Retinal pigment epithelial cell (primary cell): ENCODE data around the gene CD82.

ENCODE experiments used
- DNase-seq: peaks from one replicate; pipeline ENCODE4 v3.0.0-alpha.2; 2010; ENCODE audit warnings: low read depth
- H3K4me3 ChIP-seq: 2 replicates; pipeline ENCODE4 v1.5.1; 2011; ENCODE audit warnings: mild to moderate bottlenecking, low read length, control low read depth, moderate library complexity
- CTCF ChIP-seq: conservative IDR thresholded peaks from 2 replicates; pipeline ENCODE4 v1.5.1; 2011; ENCODE audit warnings: low read depth, low read length, control low read depth, inconsistent platforms

Gene CD82

GRCh38 chr11:44596525-44597276, 31.2 kb downstream of the CD82 start:
- TF ChIP-seq CTCF, result no peak
- no peak overlapping the region for H3K4me3 ChIP-seq
- no peak for DNase-seq

DNA sequence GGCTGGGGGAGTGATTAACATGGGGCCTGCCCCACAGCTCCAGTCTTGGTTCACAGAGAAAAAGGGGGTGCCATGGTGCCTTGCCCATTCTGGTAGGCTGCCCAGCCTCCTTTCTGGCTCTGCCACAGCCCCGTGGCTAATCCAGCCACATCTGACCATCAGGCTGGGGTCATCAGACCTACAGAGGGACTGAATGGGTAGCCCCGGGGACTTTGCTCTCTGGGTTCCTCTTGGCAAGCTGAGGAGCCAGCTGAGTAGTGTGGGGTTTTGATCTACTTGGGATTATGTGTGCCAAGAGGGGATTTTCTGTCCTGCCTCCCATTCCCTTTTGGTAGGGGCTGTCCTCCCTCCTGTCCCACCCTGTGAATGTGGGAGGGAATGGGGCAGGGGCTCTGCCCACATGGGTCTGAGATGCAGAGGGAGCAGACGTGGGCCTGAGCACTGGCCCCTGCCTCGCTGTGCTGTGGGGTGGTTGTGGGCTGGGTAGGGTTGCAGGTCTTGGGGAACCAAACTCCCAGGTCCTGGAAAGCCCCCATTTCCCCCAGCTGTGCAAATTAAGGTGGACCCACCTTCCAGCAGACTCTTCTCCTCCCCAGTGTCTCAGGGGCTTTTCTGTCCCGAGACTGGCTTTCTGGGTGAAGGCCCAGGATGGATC, 32.0 kb downstream of the CD82 start:
- TF ChIP-seq CTCF, result no peak
- H3K4me3 ChIP-seq, result no peak overlapping the region
- DNase-seq, result no peak

- H3K4me3 ChIP-seq, result no peak overlapping the region
- no peak for DNase-seq
- no peak for TF ChIP-seq CTCF
These were observed 33.4 kb downstream of the CD82 start for GRCh38 chr11:44598831-44599230.

GRCh38 chr11:44600261-44600660, 34.8 kb downstream of the CD82 start:
- DNase-seq, result no peak
- no peak overlapping the region for H3K4me3 ChIP-seq
- TF ChIP-seq CTCF, result no peak

DNA sequence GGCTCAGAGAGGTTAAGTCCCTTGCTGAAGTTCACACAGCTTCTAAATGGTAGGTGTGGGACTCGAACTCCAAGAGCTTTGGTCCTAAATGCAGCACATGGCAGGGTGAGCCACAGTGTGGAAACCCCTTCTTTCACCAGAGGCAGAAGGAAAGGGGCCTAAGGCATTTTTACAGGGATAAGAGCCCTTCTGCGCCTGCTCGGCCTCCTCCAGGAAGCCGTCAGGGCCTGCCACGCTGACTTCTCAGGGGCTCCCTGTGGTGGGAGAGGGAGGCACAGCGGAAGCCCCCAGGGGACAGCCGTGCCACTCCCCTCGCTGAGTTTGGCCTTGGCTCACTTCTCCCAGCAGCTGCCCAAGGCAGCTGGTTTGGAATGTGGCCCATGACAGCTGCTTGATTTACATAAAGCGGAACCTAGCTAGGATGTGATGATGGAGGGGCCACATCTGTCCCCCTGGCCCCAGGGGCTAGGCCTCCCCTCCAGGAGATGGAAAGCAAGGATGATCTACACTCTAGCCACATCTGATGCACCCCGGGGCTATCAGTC, 35.4 kb downstream of the CD82 start:
- no peak overlapping the region for H3K4me3 ChIP-seq
- no peak for DNase-seq
- TF ChIP-seq CTCF, result no peak

DNA sequence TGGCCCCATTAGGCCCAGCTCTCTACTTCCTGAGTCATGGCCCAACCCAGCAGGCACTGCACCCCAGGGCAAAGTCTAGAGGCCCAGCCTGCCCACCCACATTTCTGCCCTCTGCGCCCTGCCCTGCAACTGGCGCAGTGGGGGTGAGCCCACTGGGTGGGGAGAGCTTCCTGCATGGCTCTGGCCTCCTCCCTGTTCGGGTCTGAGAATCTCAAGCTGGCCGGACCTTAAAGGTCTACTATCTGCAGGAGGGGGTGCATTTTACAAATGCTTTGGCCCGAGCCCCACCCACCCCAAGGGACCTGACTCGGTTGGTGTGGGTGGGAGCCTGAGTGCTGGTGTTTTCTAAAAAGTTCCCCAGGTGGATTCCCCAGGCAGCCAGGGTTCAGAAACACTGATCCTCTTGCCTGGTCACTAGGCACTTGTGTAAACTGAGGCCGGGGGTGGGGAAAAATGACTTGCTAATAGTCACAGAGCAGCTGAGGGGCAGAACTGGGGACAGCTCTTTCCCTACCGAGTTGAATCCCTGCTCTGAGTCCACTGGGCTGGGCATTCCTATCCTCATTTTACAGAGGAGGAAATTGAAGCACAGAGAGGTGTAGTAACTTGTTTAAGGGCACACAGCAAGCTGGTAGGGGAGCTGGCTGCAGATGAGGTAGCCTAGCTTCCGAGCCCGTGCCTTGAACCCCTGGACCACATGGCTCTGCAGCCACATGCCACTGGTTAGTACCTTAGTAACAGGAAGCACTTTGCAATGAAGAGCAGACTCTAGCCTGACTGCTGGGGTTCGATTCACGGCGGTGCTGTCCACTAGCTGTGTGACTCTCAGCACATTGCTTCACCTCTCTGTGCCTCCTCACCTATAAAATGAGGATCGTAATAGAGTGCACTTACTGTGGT, 36.3 kb downstream of the CD82 start:
- no peak for TF ChIP-seq CTCF
- H3K4me3 ChIP-seq, result no peak overlapping the region
- no peak for DNase-seq
